ENCODE measurements around the gene STARD7. TPM values are rescaled to one million over a fixed set of nuclear protein-coding genes. Genes with fewer than 3 reads are reported as not detected.

The STARD7 gene
- total RNA-seq, 4 donors from 2014 or later, result 69.4 to 92.4 (median 76.8) TPM

DNA sequence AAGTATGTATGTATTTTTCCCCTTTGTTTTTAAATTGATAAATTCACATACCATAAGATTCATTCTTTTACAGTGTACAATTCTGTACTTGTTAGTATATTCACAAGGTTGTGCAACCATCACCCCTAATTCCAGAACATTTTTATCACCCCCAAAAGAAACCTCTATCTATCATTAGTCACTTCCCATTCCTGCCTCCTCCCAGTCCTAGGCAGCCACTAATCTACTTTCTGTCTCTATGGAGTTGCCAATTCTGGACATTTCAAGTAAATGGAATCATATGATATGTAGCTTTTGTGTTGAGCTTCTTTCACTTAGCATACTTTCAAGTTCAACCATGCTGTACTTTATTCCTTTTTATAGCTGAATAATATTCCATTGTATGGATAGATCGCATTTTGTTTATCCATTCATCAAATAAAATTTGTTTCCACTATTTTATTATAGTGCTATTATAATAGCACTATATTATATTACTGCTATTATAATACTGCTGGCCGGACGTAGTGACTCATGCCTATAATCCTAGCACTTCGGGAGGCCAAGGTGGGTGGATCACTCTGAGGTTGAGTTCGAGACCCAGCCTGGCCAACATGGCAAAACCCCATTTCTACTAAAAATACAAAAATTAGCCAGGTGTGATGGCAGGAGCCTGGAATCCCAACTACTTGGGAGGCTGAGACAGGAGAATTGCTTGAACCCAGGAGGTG is 10.9 kb downstream of the STARD7 start:
- H3K36me3 ChIP-seq, result peaks cover 26% of the 10 kb centered on the region
- no peak overlapping the region for H3K4me3 ChIP-seq
- TF ChIP-seq POLR2A (IDR thresholded peaks at IDR 0.05) (no peak), CTCF (IDR thresholded peaks at IDR 0.05) (no peak), POLR2AphosphoS5 (IDR thresholded peaks at IDR 0.05) (no peak), EP300 (IDR thresholded peaks at IDR 0.05) (no peak)
- peaks cover 34% of the 10 kb centered on the region for H3K4me1 ChIP-seq
- H3K27ac ChIP-seq, result no peak overlapping the region
- no peaks in the 10 kb centered on the region for H3K9me3 ChIP-seq
- H3K27me3 ChIP-seq, result no peaks in the 10 kb centered on the region
- 88% methylated on average over 5 of the region's 5 CpGs for whole genome bisulfite sequencing
- no peak for DNase-seq (ENCODE audit: low spot score in 2 of 2)

GRCh38 chr2:96195410-96196066 is 13.1 kb downstream of the STARD7 start:
- whole genome bisulfite sequencing, result 72% methylated on average over 10 of the region's 10 CpGs

GRCh38 chr2:96191937-96192670 is 16.5 kb downstream of the STARD7 start:
- Histone ChIP-seq H3K27me3 (no peaks in the 10 kb centered on the region), H3K4me3 (no peak overlapping the region), H3K9me3 (no peaks in the 10 kb centered on the region), H3K36me3 (peaks cover 77% of the 10 kb centered on the region), H3K27ac (no peak overlapping the region), H3K4me1 (peaks cover 4% of the 10 kb centered on the region)
- 92% methylated on average over 11 of the region's 11 CpGs for WGBS
- no peak for DNase-seq (ENCODE audit: low spot score in 2 of 2)
- TF ChIP-seq POLR2A (IDR thresholded peaks at IDR 0.05), result no peak
- TF ChIP-seq POLR2AphosphoS5 (IDR thresholded peaks at IDR 0.05), result no peak
- no peak for TF ChIP-seq CTCF (IDR thresholded peaks at IDR 0.05)
- no peak for TF ChIP-seq EP300 (IDR thresholded peaks at IDR 0.05)

More at GRCh38 chr2:96195410-96196066, 13.1 kb downstream of the STARD7 start:
- no peak for TF ChIP-seq EP300 (IDR thresholded peaks at IDR 0.05)
- TF ChIP-seq CTCF (IDR thresholded peaks at IDR 0.05), result no peak
- TF ChIP-seq POLR2AphosphoS5 (IDR thresholded peaks at IDR 0.05), result no peak
- no peak for TF ChIP-seq POLR2A (IDR thresholded peaks at IDR 0.05)
- H3K9me3 ChIP-seq, result no peaks in the 10 kb centered on the region
- peaks cover 48% of the 10 kb centered on the region for H3K36me3 ChIP-seq
- no peak overlapping the region for H3K4me3 ChIP-seq
- no peak overlapping the region for H3K27ac ChIP-seq
- DNase-seq (ENCODE audit: low spot score in 2 of 2), result no peak
- peaks cover 12% of the 10 kb centered on the region for H3K4me1 ChIP-seq
- H3K27me3 ChIP-seq, result no peaks in the 10 kb centered on the region

GRCh38 chr2:96188821-96189526 is 19.7 kb downstream of the STARD7 start:
- H3K4me1 ChIP-seq, result no peaks in the 10 kb centered on the region
- H3K27me3 ChIP-seq, result no peaks in the 10 kb centered on the region
- DNase-seq (ENCODE audit: low spot score in 2 of 2), result no peak
- peaks cover 93% of the 10 kb centered on the region for H3K36me3 ChIP-seq
- WGBS, result 85% methylated on average over 12 of the region's 12 CpGs
- H3K4me3 ChIP-seq, result no peak overlapping the region
- H3K27ac ChIP-seq, result no peak overlapping the region
- no peaks in the 10 kb centered on the region for H3K9me3 ChIP-seq
- TF ChIP-seq POLR2A (IDR thresholded peaks at IDR 0.05), result no peak
- TF ChIP-seq POLR2AphosphoS5 (IDR thresholded peaks at IDR 0.05), result no peak
- no peak for TF ChIP-seq EP300 (IDR thresholded peaks at IDR 0.05)
- no peak for TF ChIP-seq CTCF (IDR thresholded peaks at IDR 0.05)
